ENCODE results near the gene SLC35F3. TPM values are rescaled to one million over a fixed set of nuclear protein-coding genes. Genes with fewer than 3 reads are reported as not detected.

SLC35F3 gene
- total RNA-seq, 1 experiment from 2014 or later, result 22.7 TPM

- CTCF ChIA-PET, result no interaction called here
- POLR2A ChIA-PET (ENCODE audit: low non-redundant PET), result no interaction called here
Measured at GRCh38 chr1:233864578-233864977, 39.9 kb upstream of the SLC35F3 start.

GRCh38 chr1:233865216-233865615 lies 39.3 kb upstream of the SLC35F3 start:
- H3K4me1 ChIP-seq (ENCODE audit: insufficient read depth, low read length, poor library complexity, severe bottlenecking), result no peaks in the 10 kb centered on the region
- no peak overlapping the region for H3K4me3 ChIP-seq (ENCODE audit: low read depth, low read length, poor library complexity, severe bottlenecking)
- no peak for DNase-seq (ENCODE audit: low spot score)
- no peak overlapping the region for H3K27ac ChIP-seq (ENCODE audit: low read depth, low read length, poor library complexity, severe bottlenecking)
- no peak for TF ChIP-seq EZH2 (IDR thresholded peaks at IDR 0.05; ENCODE audit: borderline replicate concordance, low read depth, low read length, poor library complexity, severe bottlenecking)
- TF ChIP-seq CTCF (conservative IDR thresholded peaks at IDR 0.05; ENCODE audit: low read depth, low read length), result no peak
- CTCF ChIA-PET, result no interaction called here
- no TSS peak for BruUV-seq (replicated peaks)
- POLR2A ChIA-PET (ENCODE audit: low non-redundant PET), result no interaction called here
- H3K9me3 ChIP-seq (ENCODE audit: low read depth, low read length, poor library complexity, severe bottlenecking), result peaks cover 4% of the 10 kb centered on the region
- peaks cover 15% of the 10 kb centered on the region for H3K27me3 ChIP-seq (replicated peaks; ENCODE audit: insufficient read depth, low read depth, low read length, poor library complexity)
- intact Hi-C loops (cut with micrococcal nuclease; ENCODE audit: unreplicated experiment), result no loop called here
- no peaks in the 10 kb centered on the region for H3K36me3 ChIP-seq (ENCODE audit: insufficient read depth, low read length, poor library complexity, severe bottlenecking)

More at GRCh38 chr1:233864578-233864977, 39.9 kb upstream of the SLC35F3 start:
- peaks cover 4% of the 10 kb centered on the region for H3K9me3 ChIP-seq (ENCODE audit: low read depth, low read length, poor library complexity, severe bottlenecking)
- no peak overlapping the region for H3K27ac ChIP-seq (ENCODE audit: low read depth, low read length, poor library complexity, severe bottlenecking)
- no TSS peak for BruUV-seq (replicated peaks)
- intact Hi-C loops (cut with micrococcal nuclease; ENCODE audit: unreplicated experiment), result no loop called here
- H3K4me1 ChIP-seq (ENCODE audit: insufficient read depth, low read length, poor library complexity, severe bottlenecking), result no peaks in the 10 kb centered on the region
- H3K27me3 ChIP-seq (replicated peaks; ENCODE audit: insufficient read depth, low read depth, low read length, poor library complexity), result peaks cover 18% of the 10 kb centered on the region
- no peak for DNase-seq (ENCODE audit: low spot score)
- no peak for TF ChIP-seq CTCF (conservative IDR thresholded peaks at IDR 0.05; ENCODE audit: low read depth, low read length)
- TF ChIP-seq EZH2 (IDR thresholded peaks at IDR 0.05; ENCODE audit: borderline replicate concordance, low read depth, low read length, poor library complexity, severe bottlenecking), result no peak
- H3K4me3 ChIP-seq (ENCODE audit: low read depth, low read length, poor library complexity, severe bottlenecking), result no peak overlapping the region
- no peaks in the 10 kb centered on the region for H3K36me3 ChIP-seq (ENCODE audit: insufficient read depth, low read length, poor library complexity, severe bottlenecking)

GRCh38 chr1:233865902-233866301 lies 38.6 kb upstream of the SLC35F3 start:
- intact Hi-C loops (cut with micrococcal nuclease; ENCODE audit: unreplicated experiment), result no loop called here
- Histone ChIP-seq H3K27ac (ENCODE audit: low read depth, low read length, poor library complexity, severe bottlenecking) (no peak overlapping the region), H3K9me3 (ENCODE audit: low read depth, low read length, poor library complexity, severe bottlenecking) (peaks cover 4% of the 10 kb centered on the region), H3K36me3 (ENCODE audit: insufficient read depth, low read length, poor library complexity, severe bottlenecking) (no peaks in the 10 kb centered on the region), H3K4me3 (ENCODE audit: low read depth, low read length, poor library complexity, severe bottlenecking) (no peak overlapping the region), H3K4me1 (ENCODE audit: insufficient read depth, low read length, poor library complexity, severe bottlenecking) (no peaks in the 10 kb centered on the region), H3K27me3 (replicated peaks; ENCODE audit: insufficient read depth, low read depth, low read length, poor library complexity) (peaks cover 19% of the 10 kb centered on the region)
- ChIA-PET POLR2A (ENCODE audit: low non-redundant PET) (no interaction called here), CTCF (no interaction called here)
- TF ChIP-seq EZH2 (IDR thresholded peaks at IDR 0.05; ENCODE audit: borderline replicate concordance, low read depth, low read length, poor library complexity, severe bottlenecking), result no peak
- TF ChIP-seq CTCF (conservative IDR thresholded peaks at IDR 0.05; ENCODE audit: low read depth, low read length), result no peak
- no peak for DNase-seq (ENCODE audit: low spot score)
- BruUV-seq (replicated peaks), result no TSS peak
